ENCODE measurements around the gene OPCML. TPM values are rescaled to one million over a fixed set of nuclear protein-coding genes. Genes with fewer than 3 reads are reported as not detected.

Gene OPCML
- total and polyA plus RNA-seq, 2 donors (not counting 1 experiment from before 2014, with no cell fraction given) = 0.99 to 2.8 TPM

DNA sequence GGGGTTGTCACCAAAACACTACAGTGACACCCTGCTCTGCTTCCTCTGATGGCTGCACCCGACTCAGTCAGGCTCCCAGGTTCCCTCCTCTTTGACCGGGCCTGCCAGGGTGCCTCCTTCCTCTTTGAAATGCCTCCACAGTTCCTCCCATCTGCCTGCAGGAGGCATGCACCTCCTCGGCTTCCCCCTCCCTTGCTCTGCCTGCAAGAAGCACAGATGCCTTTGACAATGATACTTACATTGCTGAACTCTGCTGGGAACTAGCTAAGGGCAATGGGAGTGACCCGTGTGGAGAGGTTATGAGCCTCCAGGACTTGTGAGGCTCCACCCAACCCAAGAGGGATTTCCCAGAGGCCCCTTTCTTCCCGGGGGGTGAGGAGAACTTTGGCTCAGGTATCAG lies 674.1 kb downstream of the OPCML start:
- Histone ChIP-seq H3K36me3 (ENCODE audit: control insufficient read depth, insufficient read depth, low read length) (no peaks in the 10 kb centered on the region), H3K4me2 (ENCODE audit: extremely low read depth, insufficient read depth, low read length) (no peak overlapping the region), H3K4me1 (ENCODE audit: control insufficient read depth, extremely low read depth, insufficient read depth, low read length) (no peaks in the 10 kb centered on the region), H4K20me1 (ENCODE audit: control insufficient read depth, extremely low read depth, insufficient read depth, low read length) (no peaks in the 10 kb centered on the region), H3K79me2 (ENCODE audit: control insufficient read depth, insufficient read depth, low read length) (no peaks in the 10 kb centered on the region), H3K4me3 (replicated peaks in 1 of 4; ENCODE audit: control extremely low read depth in 1 of 4, insufficient read depth in 1 of 4, low read depth in 3 of 4, low read length in 4 of 4) (no peak overlapping the region), H3K9ac (ENCODE audit: insufficient read depth, low read length) (no peak overlapping the region), H3K27me3 (ENCODE audit: control insufficient read depth, insufficient read depth, low read length) (no peaks in the 10 kb centered on the region), H2AFZ (ENCODE audit: low read length) (no peak overlapping the region), H3K9me3 (ENCODE audit: control insufficient read depth, insufficient read depth, low read depth, low read length) (no peaks in the 10 kb centered on the region), H3K27ac (ENCODE audit: insufficient read depth, low read length) (no peak overlapping the region)
- peak; percentile 36 to 39 for DNase-seq (ENCODE audit: low read depth in 2 of 2)
- no peak for TF ChIP-seq EZH2 (IDR thresholded peaks at IDR 0.05; ENCODE audit: low read length, missing control alignments)
- TF ChIP-seq, protein P1, sequence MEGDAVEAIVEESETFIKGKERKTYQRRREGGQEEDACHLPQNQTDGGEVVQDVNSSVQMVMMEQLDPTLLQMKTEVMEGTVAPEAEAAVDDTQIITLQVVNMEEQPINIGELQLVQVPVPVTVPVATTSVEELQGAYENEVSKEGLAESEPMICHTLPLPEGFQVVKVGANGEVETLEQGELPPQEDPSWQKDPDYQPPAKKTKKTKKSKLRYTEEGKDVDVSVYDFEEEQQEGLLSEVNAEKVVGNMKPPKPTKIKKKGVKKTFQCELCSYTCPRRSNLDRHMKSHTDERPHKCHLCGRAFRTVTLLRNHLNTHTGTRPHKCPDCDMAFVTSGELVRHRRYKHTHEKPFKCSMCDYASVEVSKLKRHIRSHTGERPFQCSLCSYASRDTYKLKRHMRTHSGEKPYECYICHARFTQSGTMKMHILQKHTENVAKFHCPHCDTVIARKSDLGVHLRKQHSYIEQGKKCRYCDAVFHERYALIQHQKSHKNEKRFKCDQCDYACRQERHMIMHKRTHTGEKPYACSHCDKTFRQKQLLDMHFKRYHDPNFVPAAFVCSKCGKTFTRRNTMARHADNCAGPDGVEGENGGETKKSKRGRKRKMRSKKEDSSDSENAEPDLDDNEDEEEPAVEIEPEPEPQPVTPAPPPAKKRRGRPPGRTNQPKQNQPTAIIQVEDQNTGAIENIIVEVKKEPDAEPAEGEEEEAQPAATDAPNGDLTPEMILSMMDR (conservative IDR thresholded peaks at IDR 0.05 in 1 of 2, IDR thresholded peaks at IDR 0.05 in 1 of 2; ENCODE audit: low read depth in 1 of 2, low read length in 2 of 2) = peak; percentile 48 to 49

DNA sequence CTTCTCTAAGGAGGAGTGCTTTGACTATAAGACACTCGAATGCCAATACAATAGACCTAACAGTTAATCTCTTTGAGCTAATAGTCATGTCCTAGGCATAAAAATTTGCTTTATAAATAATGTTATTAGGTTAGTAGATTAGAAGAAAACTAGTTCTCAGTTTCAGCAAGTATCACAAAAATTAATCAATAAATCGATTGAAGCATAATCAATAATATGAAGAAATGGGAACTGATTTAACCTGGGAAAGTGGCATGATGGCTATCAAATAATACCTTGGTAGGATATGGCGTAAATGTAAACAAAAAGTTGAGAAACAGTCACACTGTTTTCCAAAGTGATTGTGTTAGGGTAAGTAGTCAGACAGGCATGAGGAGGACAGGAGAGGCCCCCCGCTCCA lies 676.3 kb downstream of the OPCML start:
- Histone ChIP-seq H3K4me1 (ENCODE audit: control insufficient read depth, extremely low read depth, insufficient read depth, low read length) (no peaks in the 10 kb centered on the region), H3K27me3 (ENCODE audit: control insufficient read depth, insufficient read depth, low read length) (no peaks in the 10 kb centered on the region)
- TF ChIP-seq EZH2 (IDR thresholded peaks at IDR 0.05; ENCODE audit: low read length, missing control alignments) = no peak
- TF ChIP-seq, protein P1 (conservative IDR thresholded peaks at IDR 0.05 in 1 of 2, IDR thresholded peaks at IDR 0.05 in 1 of 2; ENCODE audit: low read depth in 1 of 2, low read length in 2 of 2) = no peak

DNA sequence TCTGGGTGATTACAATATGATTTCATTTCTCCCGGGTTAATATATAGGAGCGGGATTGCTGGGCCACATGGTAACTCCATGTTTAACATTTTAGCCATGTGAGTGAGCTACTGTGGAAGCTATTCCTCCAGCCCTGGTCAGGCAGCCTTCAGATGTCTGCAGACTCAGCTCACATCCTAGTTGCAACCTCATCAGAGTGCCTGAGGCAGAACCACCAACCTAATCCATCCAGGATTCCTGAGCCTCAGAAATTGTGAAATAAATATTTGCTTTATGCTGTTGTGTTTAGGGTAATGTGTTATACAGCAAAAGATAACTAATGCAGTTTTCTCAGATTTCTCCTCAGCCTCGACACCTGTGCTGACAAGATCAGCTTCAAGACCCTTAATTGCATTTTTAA lies 676.8 kb downstream of the OPCML start:
- Histone ChIP-seq H4K20me1 (ENCODE audit: control insufficient read depth, extremely low read depth, insufficient read depth, low read length) (no peaks in the 10 kb centered on the region), H2AFZ (ENCODE audit: low read length) (no peak overlapping the region), H3K4me1 (ENCODE audit: control insufficient read depth, extremely low read depth, insufficient read depth, low read length) (no peaks in the 10 kb centered on the region), H3K9ac (ENCODE audit: insufficient read depth, low read length) (no peak overlapping the region), H3K79me2 (ENCODE audit: control insufficient read depth, insufficient read depth, low read length) (no peaks in the 10 kb centered on the region), H3K36me3 (ENCODE audit: control insufficient read depth, insufficient read depth, low read length) (no peaks in the 10 kb centered on the region), H3K27ac (ENCODE audit: insufficient read depth, low read length) (no peak overlapping the region), H3K4me3 (replicated peaks in 1 of 4; ENCODE audit: control extremely low read depth in 1 of 4, insufficient read depth in 1 of 4, low read depth in 3 of 4, low read length in 4 of 4) (no peak overlapping the region), H3K27me3 (ENCODE audit: control insufficient read depth, insufficient read depth, low read length) (no peaks in the 10 kb centered on the region), H3K9me3 (ENCODE audit: control insufficient read depth, insufficient read depth, low read depth, low read length) (no peaks in the 10 kb centered on the region), H3K4me2 (ENCODE audit: extremely low read depth, insufficient read depth, low read length) (no peak overlapping the region)
- TF ChIP-seq, protein P1 (conservative IDR thresholded peaks at IDR 0.05 in 1 of 2, IDR thresholded peaks at IDR 0.05 in 1 of 2; ENCODE audit: low read depth in 1 of 2, low read length in 2 of 2) = no peak
- TF ChIP-seq EZH2 (IDR thresholded peaks at IDR 0.05; ENCODE audit: low read length, missing control alignments) = no peak
- DNase-seq (ENCODE audit: low read depth in 2 of 2) = no peak

More for the DNA sequence above, 676.3 kb downstream of the OPCML start:
- no peak for DNase-seq (ENCODE audit: low read depth in 2 of 2)
- Histone ChIP-seq H2AFZ (ENCODE audit: low read length) (no peak overlapping the region), H3K36me3 (ENCODE audit: control insufficient read depth, insufficient read depth, low read length) (no peaks in the 10 kb centered on the region), H3K9ac (ENCODE audit: insufficient read depth, low read length) (no peak overlapping the region), H3K4me2 (ENCODE audit: extremely low read depth, insufficient read depth, low read length) (no peak overlapping the region), H3K9me3 (ENCODE audit: control insufficient read depth, insufficient read depth, low read depth, low read length) (no peaks in the 10 kb centered on the region), H3K79me2 (ENCODE audit: control insufficient read depth, insufficient read depth, low read length) (no peaks in the 10 kb centered on the region), H3K4me3 (replicated peaks in 1 of 4; ENCODE audit: control extremely low read depth in 1 of 4, insufficient read depth in 1 of 4, low read depth in 3 of 4, low read length in 4 of 4) (no peak overlapping the region), H4K20me1 (ENCODE audit: control insufficient read depth, extremely low read depth, insufficient read depth, low read length) (no peaks in the 10 kb centered on the region), H3K27ac (ENCODE audit: insufficient read depth, low read length) (no peak overlapping the region)
